GM12878 (cell line): ENCODE measurements around the gene SMPDL3B. TPM values are rescaled to one million over a fixed set of nuclear protein-coding genes. Genes with fewer than 3 reads are reported as not detected.

ENCODE experiments used
- ATAC-seq: fragments of 200-7000 bp; cut with Tn5 transposase; 3 replicates; pipeline ENCODE4 v1.9.1; 2020; ENCODE audit warnings: mild to moderate bottlenecking, moderate library complexity
- BruUV-seq: library from RNA; stranded (reverse); fragments of 400-500 nt; replicated peaks from 2 replicates; lab custom pipeline; 2021; lab: Mats Ljungman, UMichigan
- CTCF ChIA-PET: fragments of 300-600 bp; sonication (Branson Sonifier 250); formaldehyde crosslinking; extraction: SDS; loops from one replicate; lab custom pipeline; 2021; ENCODE audit warnings: inconsistent platforms; lab: Yijun Ruan, JAX
- POLR2A ChIA-PET: fragments of 350-600 bp; formaldehyde crosslinking; extraction: SDS; loops from one replicate; lab custom pipeline; 2021; ENCODE audit warnings: inconsistent platforms; lab: Charles Lee
- RAD21 ChIA-PET: fragments of 300-600 bp; sonication (Branson Sonifier 250); formaldehyde crosslinking; loops from one replicate; lab custom pipeline; 2023; ENCODE audit warnings: antibody characterized with exemption; ENCODE audit not compliant: unreplicated experiment; lab: Charles Lee
- SMC1A ChIA-PET: fragments of 300-600 bp; sonication (Branson Sonifier 250); formaldehyde crosslinking; loops from one replicate; lab custom pipeline; 2023; ENCODE audit not compliant: unreplicated experiment, uncharacterized antibody; lab: Charles Lee
- DNase-seq: peaks from one replicate; pipeline ENCODE4 v3.0.0-alpha.2; 2011; ENCODE audit warnings: low read depth, low spot score
- FAIRE-seq: peaks from 3 replicates; lab custom pipeline; 2011; peaks lifted over from hg19 to GRCh38; lab: Jason Lieb, UNC
- H2AFZ ChIP-seq: 2 replicates; pipeline ENCODE4 v1.6.0; 2011; ENCODE audit warnings: low read depth, low read length, control low read depth; ENCODE audit not compliant: control insufficient read depth
- H3K27ac ChIP-seq: 2 replicates; pipeline ENCODE4 v1.5.1; 2011; ENCODE audit warnings: control low read depth; ENCODE audit not compliant: control insufficient read depth, insufficient read depth
- H3K27me3 ChIP-seq, 2 experiments: replicated peaks in 1 of 2; 2 replicates each; pipeline versions ENCODE4 v1.6.0 to v1.6.1; 2011; ENCODE audit warnings: low read length in 1 of 2; ENCODE audit not compliant: control insufficient read depth in 2 of 2, insufficient read depth in 2 of 2
- H3K36me3 ChIP-seq, 2 experiments: 2 replicates each; pipeline ENCODE4 v1.5.1; 2011; ENCODE audit warnings: low read length in 1 of 2; ENCODE audit not compliant: control insufficient read depth in 2 of 2, insufficient read depth in 2 of 2
- H3K4me1 ChIP-seq: 2 replicates; pipeline ENCODE4 v1.6.1; 2011; ENCODE audit warnings: mild to moderate bottlenecking, low read length, moderate library complexity, mixed read lengths; ENCODE audit not compliant: control insufficient read depth, insufficient read depth
- H3K4me2 ChIP-seq: 2 replicates; pipeline ENCODE4 v1.6.0; 2011; ENCODE audit warnings: control low read depth; ENCODE audit not compliant: control insufficient read depth, insufficient read depth
- H3K4me3 ChIP-seq: fragments of 200-600 bp; sonication (generic); 2 replicates; pipeline ENCODE4 v1.5.1; 2016
- H3K79me2 ChIP-seq: 2 replicates; pipeline ENCODE4 v1.6.0; 2011; ENCODE audit warnings: low read length; ENCODE audit not compliant: control insufficient read depth, insufficient read depth
- H3K9ac ChIP-seq: 2 replicates; pipeline ENCODE4 v1.8.0; 2011; ENCODE audit warnings: low read length, control low read depth, mixed read lengths; ENCODE audit not compliant: control insufficient read depth, insufficient read depth
- H3K9me3 ChIP-seq: replicated peaks from 3 replicates; pipeline ENCODE4 v1.5.1; 2011; ENCODE audit warnings: mild to moderate bottlenecking, low read length; ENCODE audit not compliant: control insufficient read depth, insufficient read depth
- H4K20me1 ChIP-seq: 2 replicates; pipeline ENCODE4 v1.6.0; 2011; ENCODE audit not compliant: control insufficient read depth, insufficient read depth
- CHD1 ChIP-seq: IDR thresholded peaks from 2 replicates; pipeline ENCODE4 v1.6.1; 2012; ENCODE audit warnings: low read depth, low read length, improper control_type of control experiment
- E2F4 ChIP-seq: IDR thresholded peaks from 2 replicates; pipeline ENCODE4 v1.6.1; 2012; ENCODE audit warnings: low read depth, low read length, improper control_type of control experiment
- HDAC2 ChIP-seq: fragments of 200-600 bp; sonication (generic); IDR thresholded peaks from 2 replicates; pipeline ENCODE4 v1.6.1; 2017
- IKZF1 ChIP-seq: fragments of 450-650 bp; conservative IDR thresholded peaks from 2 replicates; pipeline ENCODE4 v1.6.1; 2017; ENCODE audit warnings: antibody characterized with exemption, mild to moderate bottlenecking
- IRF5 ChIP-seq: fragments of 450-650 bp; IDR thresholded peaks from 2 replicates; pipeline ENCODE4 v1.6.1; 2017; ENCODE audit warnings: borderline replicate concordance
- KLF5 ChIP-seq: fragments of 450-650 bp; IDR thresholded peaks from 2 replicates; pipeline ENCODE4 v1.6.1; 2014; ENCODE audit warnings: mild to moderate bottlenecking; ENCODE audit not compliant: partially characterized antibody
- NFXL1 ChIP-seq: fragments of 450-650 bp; IDR thresholded peaks from 2 replicates; pipeline ENCODE4 v1.6.1; 2017; ENCODE audit warnings: antibody characterized with exemption, mild to moderate bottlenecking, borderline replicate concordance
- PAX5 ChIP-seq: IDR thresholded peaks from 2 replicates; pipeline ENCODE4 v1.6.1; 2011; ENCODE audit warnings: low read depth, low read length, borderline replicate concordance
- PML ChIP-seq: IDR thresholded peaks from 2 replicates; pipeline ENCODE4 v1.6.1; 2012; ENCODE audit warnings: low read length, inconsistent platforms
- POLR2A ChIP-seq: IDR thresholded peaks from 2 replicates; pipeline ENCODE4 v1.6.1; 2011; ENCODE audit warnings: low read depth, mild to moderate bottlenecking, low read length
- RELA ChIP-seq: fragments of 450-650 bp; IDR thresholded peaks from 2 replicates; pipeline ENCODE4 v1.8.0; 2014; ENCODE audit warnings: borderline replicate concordance; ENCODE audit not compliant: partially characterized antibody
- RELB ChIP-seq: fragments of 450-650 bp; IDR thresholded peaks from 2 replicates; pipeline ENCODE4 v1.6.1; 2017; ENCODE audit warnings: low read depth, mild to moderate bottlenecking, moderate library complexity
- SP1 ChIP-seq: IDR thresholded peaks from one replicate; pipeline ENCODE4 v1.6.1; 2011; ENCODE audit warnings: low read depth, low read length
- STAT3 ChIP-seq: IDR thresholded peaks from 2 replicates; pipeline ENCODE4 v1.6.1; 2011; ENCODE audit warnings: low read depth, low read length, improper control_type of control experiment
- SUPT20H ChIP-seq: IDR thresholded peaks from 2 replicates; pipeline ENCODE4 v1.6.1; 2011; ENCODE audit warnings: low read depth, mild to moderate bottlenecking, low read length, moderate library complexity, borderline replicate concordance; ENCODE audit not compliant: control insufficient read depth
- WGBS: methylation state at CpG from one replicate; pipeline ENCODE4 v1.1.6; 2016; ENCODE audit warnings: low lambda C conversion rate; ENCODE audit not compliant: insufficient replicate concordance, insufficient coverage; ENCODE audit errors: missing lambda C conversion rate; 5-methylcytosine and 5-hydroxymethylcytosine counted together
- in situ Hi-C: fragments of 300-500 bp; cut with MboI; formaldehyde crosslinking; loops from 9 replicates; pipeline ENCODE4 v1.14.3; 2018; ENCODE audit warnings: mixed read lengths
- intact Hi-C: fragments of 100-400 bp; cut with micrococcal nuclease; formaldehyde crosslinking; loops from one replicate; pipeline ENCODE4 v1.14.2; 2022; ENCODE audit not compliant: unreplicated experiment
- polyA plus RNA-seq, 11 experiments: library from polyadenylated mRNA; depleted of rRNA in 4 of 11; unstranded in 6 of 11; stranded (reverse) in 5 of 11; fragments of >200 nt; fragmentation: Nextera tagmentation in 4 of 11; fragmentation: Illumina TruSeq in 1 of 11; extraction: Ambion mirVana in 4 of 11; extraction: Trizol in 1 of 11; gene quantifications; 1 replicate in 1 of 11; 2 replicates in 10 of 11; pipeline versions ENCODE4 v1.2.1 to v1.2.3, GENCODE V29; 2011 to 2016; ENCODE audit warnings: inconsistent platforms in 2 of 11, missing spikeins in 2 of 11, low read depth in 1 of 11
- total RNA-seq, 4 experiments: library from RNA; depleted of rRNA in 3 of 4; stranded (reverse); fragments of >200 nt in 3 of 4; fragmentation: Illumina TruSeq in 1 of 4; extraction: Trizol in 1 of 4; gene quantifications; 2 replicates each; pipeline versions ENCODE4 v1.2.1 to v1.2.3, GENCODE V29; 2013 to 2021
- TF ChIP-seq, protein P1 (sequence below), 3 experiments: IDR thresholded peaks in 2 of 3; conservative IDR thresholded peaks in 1 of 3; 2 replicates each; pipeline ENCODE4 v1.5.1; 2011; ENCODE audit warnings: low read depth in 3 of 3, low read length in 3 of 3, mild to moderate bottlenecking in 3 of 3, control low read depth in 2 of 3, moderate library complexity in 2 of 3, inconsistent platforms in 1 of 3, mixed read lengths in 1 of 3; ENCODE audit not compliant: control insufficient read depth in 2 of 3, insufficient read depth in 1 of 3; ENCODE audit errors: extremely low read depth in 1 of 3

SMPDL3B gene
- total and polyA plus RNA-seq, 10 of the 15 experiments (the other 5 are each of a cell fraction or from before 2014, with no cell fraction given), result 0.56 to 2.7 (median 1.0) TPM

GRCh38 chr1:27979151-27979858, 44.5 kb downstream of the SMPDL3B start (continued):
- TF ChIP-seq E2F4, result no peak
- TF ChIP-seq SP1, result no peak
- TF ChIP-seq, all 136 proteins: peak for 10

DNA sequence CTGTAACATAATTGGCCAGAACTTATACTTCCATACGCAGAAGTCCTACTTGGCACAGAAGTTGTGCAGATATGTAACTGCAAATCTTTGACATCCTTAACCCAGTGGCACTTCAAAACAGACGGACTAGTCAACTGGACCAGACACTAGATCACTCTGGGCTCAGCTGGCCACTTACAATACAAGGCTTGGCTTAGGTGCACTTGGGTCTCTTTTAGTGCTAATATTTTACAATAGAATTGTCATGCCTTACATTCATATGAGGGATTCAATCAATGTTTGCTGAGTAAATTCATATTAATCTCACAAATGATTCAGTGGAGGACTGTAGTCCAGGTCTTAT, 45.0 kb downstream of the SMPDL3B start:
- no peaks in the 10 kb centered on the region for H3K9me3 ChIP-seq
- POLR2A ChIA-PET, result interaction anchor here (0.5 kb wide), 1 partner anchor 35 kb away, joined by 3 read pairs; no protein-coding TSS in a partner anchor
- H3K79me2 ChIP-seq, result no peaks in the 10 kb centered on the region
- H3K27me3 ChIP-seq, result no peaks in the 10 kb centered on the region
- CTCF ChIA-PET, result interaction anchor here (0.8 to 5.6 kb wide), 15 partner anchors 8 to 310 kb away, joined by 3 to 50 read pairs (median 5); no protein-coding TSS in a partner anchor
- peak; percentile 31; the same call in 1 of the 3 replicates for ATAC-seq
- SMC1A ChIA-PET, result interaction anchor here (0.7 to 5.7 kb wide), 10 partner anchors 21 to 229 kb away, joined by 3 to 44 read pairs (median 4); partner anchors contain the start of gene SMPDL3B
- in situ Hi-C loops (loop anchor here (5.0 kb wide), 1 partner anchor 118 kb away; no protein-coding TSS in a partner anchor), intact Hi-C loops (loop anchor here (1.0 kb wide), 1 partner anchor 122 kb away; no protein-coding TSS in a partner anchor)
- no peak overlapping the region for H2AFZ ChIP-seq
- H3K4me2 ChIP-seq, result no peak overlapping the region
- no peak overlapping the region for H3K4me3 ChIP-seq
- H3K4me1 ChIP-seq, result peaks cover 11% of the 10 kb centered on the region
- RAD21 ChIA-PET, result interaction anchor here (0.7 to 4.6 kb wide), 4 partner anchors 40 to 139 kb away, joined by 3 to 32 read pairs (median 4); no protein-coding TSS in a partner anchor
- 22% methylated on average over 2 of the region's 2 CpGs for WGBS
- no peak for FAIRE-seq
- H3K36me3 ChIP-seq, result no peaks in the 10 kb centered on the region
- no peak overlapping the region for H3K9ac ChIP-seq
- no peak for DNase-seq
- BruUV-seq, result no TSS peak
- no peaks in the 10 kb centered on the region for H4K20me1 ChIP-seq
- 0 out of 2 replicates have a peak overlapping the region, but pooled peaks have one; percentile 25 for H3K27ac ChIP-seq
- TF ChIP-seq SUPT20H, result no peak
- TF ChIP-seq IRF5, result no peak
- TF ChIP-seq, protein P1, sequence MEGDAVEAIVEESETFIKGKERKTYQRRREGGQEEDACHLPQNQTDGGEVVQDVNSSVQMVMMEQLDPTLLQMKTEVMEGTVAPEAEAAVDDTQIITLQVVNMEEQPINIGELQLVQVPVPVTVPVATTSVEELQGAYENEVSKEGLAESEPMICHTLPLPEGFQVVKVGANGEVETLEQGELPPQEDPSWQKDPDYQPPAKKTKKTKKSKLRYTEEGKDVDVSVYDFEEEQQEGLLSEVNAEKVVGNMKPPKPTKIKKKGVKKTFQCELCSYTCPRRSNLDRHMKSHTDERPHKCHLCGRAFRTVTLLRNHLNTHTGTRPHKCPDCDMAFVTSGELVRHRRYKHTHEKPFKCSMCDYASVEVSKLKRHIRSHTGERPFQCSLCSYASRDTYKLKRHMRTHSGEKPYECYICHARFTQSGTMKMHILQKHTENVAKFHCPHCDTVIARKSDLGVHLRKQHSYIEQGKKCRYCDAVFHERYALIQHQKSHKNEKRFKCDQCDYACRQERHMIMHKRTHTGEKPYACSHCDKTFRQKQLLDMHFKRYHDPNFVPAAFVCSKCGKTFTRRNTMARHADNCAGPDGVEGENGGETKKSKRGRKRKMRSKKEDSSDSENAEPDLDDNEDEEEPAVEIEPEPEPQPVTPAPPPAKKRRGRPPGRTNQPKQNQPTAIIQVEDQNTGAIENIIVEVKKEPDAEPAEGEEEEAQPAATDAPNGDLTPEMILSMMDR (IDR thresholded peaks at IDR 0.05 in 2 of 3, conservative IDR thresholded peaks at IDR 0.05 in 1 of 3; ENCODE audit: control insufficient read depth in 2 of 3, extremely low read depth in 1 of 3, insufficient read depth in 1 of 3, low read depth in 3 of 3, low read length in 3 of 3), result no peak; a peak in 1 of 6 replicates
- TF ChIP-seq RELA, result no peak
- no peak for TF ChIP-seq IKZF1
- no peak for TF ChIP-seq KLF5
- no peak for TF ChIP-seq RELB
- no peak for TF ChIP-seq POLR2A
- TF ChIP-seq HDAC2, result no peak
- no peak for TF ChIP-seq STAT3
- TF ChIP-seq NFXL1, result no peak
- TF ChIP-seq PML, result no peak
- no peak for TF ChIP-seq PAX5
- TF ChIP-seq CHD1, result no peak
